NCI-H128 (cell line): ENCODE data around the gene CEBPG.

ENCODE experiments used
- DNase-seq: peaks from one replicate; lab custom pipeline; 2025; ENCODE audit not compliant: unreplicated experiment; lab: John Stamatoyannopoulos, UW

The CEBPG gene

DNA sequence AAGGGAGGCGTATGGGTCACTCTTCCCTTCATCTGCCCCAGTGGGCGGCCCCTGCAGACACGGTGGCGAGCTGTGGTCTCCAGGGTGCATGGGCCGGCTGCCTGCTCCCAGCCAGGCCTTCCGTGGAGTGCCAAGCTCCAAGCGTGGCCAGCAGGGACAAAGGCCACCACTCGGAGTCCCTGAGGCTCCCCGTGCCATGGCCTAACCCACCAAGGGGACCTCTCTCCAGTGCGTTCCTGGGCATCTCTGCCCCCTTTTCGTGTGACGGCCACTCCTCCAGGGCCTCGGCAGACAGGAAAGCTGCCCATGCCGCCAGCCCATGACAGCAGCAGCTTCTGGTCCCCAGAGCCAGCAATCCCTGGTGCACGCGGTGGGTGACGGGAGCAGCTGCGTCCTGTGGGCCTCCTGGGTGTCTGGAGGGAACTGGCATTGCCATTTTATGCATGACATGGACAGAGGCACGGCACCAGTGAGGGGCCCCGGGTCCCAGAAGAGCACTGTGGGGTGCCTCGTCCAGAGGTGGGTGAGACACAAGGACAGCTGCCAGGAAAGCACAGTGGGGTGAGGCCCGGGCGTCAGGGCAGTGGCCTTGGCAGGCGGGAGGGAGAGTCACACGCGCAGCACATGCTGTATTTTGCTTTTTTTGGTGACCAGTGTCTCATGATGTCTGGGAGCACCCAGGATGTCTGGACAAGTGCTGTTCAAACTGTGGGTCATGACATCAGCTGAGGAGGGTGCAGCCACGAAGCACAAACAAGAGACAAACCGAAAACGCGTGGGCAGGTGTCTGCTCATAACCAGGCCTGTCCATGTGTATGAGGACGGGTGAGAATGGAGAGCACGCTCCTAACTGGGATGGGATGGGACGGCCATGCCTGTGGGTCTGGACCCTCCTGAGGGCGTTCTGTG lies 32.3 kb downstream of the CEBPG start:
- no peak for DNase-seq

DNA sequence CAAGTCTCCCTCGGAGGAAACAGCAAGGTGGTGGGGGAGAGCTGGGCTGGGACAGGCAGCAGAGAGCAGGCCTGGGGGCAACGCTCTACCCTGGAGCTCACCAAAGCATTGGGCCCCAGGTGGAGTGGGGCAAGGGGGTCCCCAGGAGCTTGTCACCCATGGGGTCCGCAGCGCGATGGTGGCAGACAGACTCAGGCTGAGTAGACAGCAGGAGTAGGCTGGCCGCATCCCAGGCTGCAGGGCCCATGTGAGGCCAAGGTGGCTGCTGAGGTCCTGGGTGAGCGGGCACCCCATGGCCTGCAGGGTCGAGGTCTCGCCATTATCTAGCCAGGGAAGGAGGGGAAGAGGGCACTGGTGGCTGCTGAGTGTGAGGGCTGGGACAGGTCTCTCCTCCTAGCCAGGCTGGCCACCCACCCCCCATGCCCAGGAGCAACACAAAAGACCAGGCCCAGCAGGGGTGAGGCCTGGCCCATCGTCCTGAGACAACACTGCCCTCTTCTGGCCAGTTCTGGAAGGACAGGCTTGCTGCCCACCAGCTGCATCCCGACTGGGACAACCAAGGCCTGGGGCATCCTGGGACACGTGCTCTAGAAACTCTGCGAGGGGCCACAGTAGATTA lies 33.1 kb downstream of the CEBPG start:
- DNase-seq = peak; percentile 26

- DNase-seq = no peak
These were observed 33.6 kb downstream of the CEBPG start for GRCh38 chr19:33407140-33407551.

GRCh38 chr19:33407716-33408115 lies 34.2 kb downstream of the CEBPG start:
- DNase-seq = no peak

- DNase-seq = no peak
These were observed 34.6 kb downstream of the CEBPG start for GRCh38 chr19:33408116-33408515.

GRCh38 chr19:33408538-33409434 lies 35.3 kb downstream of the CEBPG start:
- no peak for DNase-seq

DNA sequence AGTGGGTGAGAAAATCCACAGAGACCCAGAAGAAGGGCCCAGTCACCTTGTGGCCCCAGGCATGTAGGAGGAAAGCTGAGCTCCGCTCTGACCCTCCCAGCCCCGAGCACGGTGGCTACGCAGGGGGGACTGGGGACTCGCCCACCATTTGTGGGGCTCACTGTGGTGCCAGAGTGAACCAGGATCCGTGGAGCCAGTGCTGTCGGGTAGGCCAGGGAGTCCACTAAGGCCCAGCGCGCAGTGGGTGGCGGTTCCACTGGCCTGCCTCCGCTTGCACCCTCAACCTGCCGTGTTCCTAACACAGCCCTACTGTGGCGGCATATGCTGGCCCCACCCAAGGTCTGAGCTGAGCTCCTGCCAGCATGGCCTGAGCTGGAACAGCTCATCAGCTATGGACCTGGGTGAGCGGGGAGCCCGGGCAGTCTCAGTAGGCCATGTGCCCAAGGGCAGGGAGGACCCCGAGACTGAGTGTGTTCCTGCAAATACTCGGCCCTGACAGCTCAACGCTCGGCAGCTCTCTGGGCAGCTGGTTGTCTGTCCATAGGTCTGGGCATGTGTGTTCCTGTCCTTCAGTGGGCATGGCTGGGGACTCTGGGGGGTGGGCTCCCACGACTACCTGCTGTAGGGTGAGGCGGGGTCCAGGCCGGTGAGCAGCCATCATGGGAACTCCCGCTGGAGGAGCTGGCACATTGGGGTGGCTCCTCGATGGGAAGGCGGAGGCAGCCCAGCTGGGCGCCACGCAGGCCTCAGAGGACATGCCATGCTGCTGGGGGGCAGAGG lies 36.6 kb downstream of the CEBPG start:
- DNase-seq = no peak

- DNase-seq = no peak
These were observed 37.4 kb downstream of the CEBPG start for GRCh38 chr19:33410915-33411401.

GRCh38 chr19:33411621-33412180 lies 38.2 kb downstream of the CEBPG start:
- no peak for DNase-seq

GRCh38 chr19:33412601-33413425 lies 39.3 kb downstream of the CEBPG start:
- DNase-seq = no peak

GRCh38 chr19:33413426-33413725 lies 39.9 kb downstream of the CEBPG start:
- no peak for DNase-seq

- DNase-seq = no peak
These were observed 40.6 kb downstream of the CEBPG start for GRCh38 chr19:33413868-33414666.

- no peak for DNase-seq
These were observed 41.4 kb downstream of the CEBPG start for GRCh38 chr19:33414667-33415605.

DNA sequence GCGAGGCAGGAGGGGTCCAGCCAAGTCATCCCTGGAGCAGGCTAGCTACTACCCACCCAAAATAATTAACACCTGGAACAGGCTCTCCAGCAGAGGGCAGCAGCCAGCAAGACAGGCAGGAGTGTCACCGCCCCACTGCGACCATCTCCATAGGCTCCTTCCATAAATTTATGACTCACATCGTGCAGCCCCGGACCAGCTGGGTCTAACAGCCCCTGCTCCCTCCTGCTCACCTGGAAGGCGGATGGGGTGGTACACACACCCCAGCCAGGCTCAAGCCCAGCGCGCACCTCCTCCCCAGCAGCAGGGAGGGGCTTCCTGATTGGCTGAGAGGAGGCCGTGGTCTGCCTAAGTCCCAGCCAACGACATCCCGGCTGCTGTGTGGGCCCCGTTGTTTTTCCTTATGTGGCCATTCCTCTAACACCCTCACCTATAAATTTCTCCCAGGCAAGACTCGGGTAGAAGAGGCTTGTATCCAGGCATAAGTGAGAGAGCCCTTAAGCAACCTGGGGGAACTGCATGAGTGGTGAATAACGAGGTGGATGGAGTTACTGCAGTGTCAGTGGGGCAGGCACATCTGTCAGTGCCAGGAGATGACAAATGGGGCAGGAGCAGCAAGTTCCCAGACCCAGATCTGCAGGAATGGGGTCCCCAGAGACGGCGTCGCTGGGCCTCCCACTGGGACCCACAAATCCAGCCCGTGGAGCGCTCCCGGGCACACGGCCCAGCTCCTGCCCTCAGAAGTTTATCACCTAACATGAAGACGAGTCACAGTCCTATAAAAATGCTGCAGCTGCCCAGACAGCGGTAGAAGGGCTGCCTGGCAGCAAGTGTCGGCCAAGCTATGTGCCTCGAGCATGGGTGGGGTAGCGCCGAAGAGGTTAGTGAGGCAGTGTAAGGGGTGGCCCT lies 43.1 kb downstream of the CEBPG start:
- peak; percentile 24 for DNase-seq

- DNase-seq = no peak
These were observed 44.2 kb downstream of the CEBPG start for GRCh38 chr19:33417751-33418150.

- no peak for DNase-seq
These were observed 45.0 kb downstream of the CEBPG start for GRCh38 chr19:33418461-33418860.
